Effector memory CD4-positive, alpha-beta T cell (primary cell): ENCODE measurements around the gene SURF2.

Experiments used
- DNase-seq, 3 donors: peaks; one replicate each; pipeline ENCODE4 v3.0.0-alpha.2; 2020
- H3K27ac ChIP-seq: 2 replicates; pipeline ENCODE4 v1.7.0; 2013; ENCODE audit warnings: mild to moderate bottlenecking, low read length, moderate library complexity; ENCODE audit not compliant: insufficient read depth, poor library complexity, severe bottlenecking
- H3K27me3 ChIP-seq: replicated peaks from 2 replicates; pipeline ENCODE4 v1.7.0; 2013; ENCODE audit warnings: mild to moderate bottlenecking, low read length; ENCODE audit not compliant: insufficient read depth, control insufficient read depth, poor library complexity, severe bottlenecking
- H3K36me3 ChIP-seq: 2 replicates; pipeline ENCODE4 v1.7.0; 2013; ENCODE audit warnings: mild to moderate bottlenecking, low read length, moderate library complexity; ENCODE audit not compliant: control insufficient read depth, insufficient read depth
- H3K4me1 ChIP-seq: 2 replicates; pipeline ENCODE4 v1.7.0; 2013; ENCODE audit warnings: low read length, mild to moderate bottlenecking; ENCODE audit not compliant: control insufficient read depth, insufficient read depth, poor library complexity, severe bottlenecking
- H3K4me3 ChIP-seq: 2 replicates; pipeline ENCODE4 v1.7.0; 2013; ENCODE audit warnings: low read length, low read depth, mild to moderate bottlenecking; ENCODE audit not compliant: insufficient read depth, poor library complexity, severe bottlenecking
- H3K9me3 ChIP-seq: 2 replicates; pipeline ENCODE4 v1.7.0; 2013; ENCODE audit warnings: mild to moderate bottlenecking, low read length, moderate library complexity; ENCODE audit not compliant: control insufficient read depth

Gene SURF2

GRCh38 chr9:133367221-133367620 is 10.9 kb downstream of the SURF2 start:
- Histone ChIP-seq H3K4me1 (peaks cover 53% of the 10 kb centered on the region), H3K27ac (no peak overlapping the region), H3K36me3 (peaks cover 61% of the 10 kb centered on the region), H3K27me3 (no peaks in the 10 kb centered on the region), H3K9me3 (no peaks in the 10 kb centered on the region), H3K4me3 (no peak overlapping the region)
- no peak for DNase-seq

DNA sequence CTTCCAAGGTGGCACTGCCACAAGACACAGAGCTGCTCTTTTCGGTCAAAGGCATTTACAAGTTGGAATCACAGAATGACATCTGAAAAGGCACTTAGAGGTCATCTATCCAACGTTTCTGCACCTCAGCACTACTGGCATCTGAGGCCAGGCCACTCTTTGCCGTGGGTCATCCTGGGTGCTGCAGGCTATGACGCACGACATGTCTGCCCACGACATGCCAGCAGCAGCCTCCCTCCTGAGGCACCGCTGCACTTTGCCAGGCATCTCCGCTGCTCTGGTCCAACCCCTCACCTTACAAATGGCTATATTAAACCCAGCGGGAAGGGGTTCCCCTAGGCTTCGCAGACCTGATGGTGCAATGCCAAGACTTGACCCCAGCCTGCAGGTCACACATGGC is 11.4 kb downstream of the SURF2 start:
- no peak for DNase-seq
- peaks cover 56% of the 10 kb centered on the region for H3K36me3 ChIP-seq
- no peaks in the 10 kb centered on the region for H3K9me3 ChIP-seq
- H3K4me1 ChIP-seq = peaks cover 59% of the 10 kb centered on the region
- H3K27ac ChIP-seq = no peak overlapping the region
- no peaks in the 10 kb centered on the region for H3K27me3 ChIP-seq
- H3K4me3 ChIP-seq = no peak overlapping the region

DNA sequence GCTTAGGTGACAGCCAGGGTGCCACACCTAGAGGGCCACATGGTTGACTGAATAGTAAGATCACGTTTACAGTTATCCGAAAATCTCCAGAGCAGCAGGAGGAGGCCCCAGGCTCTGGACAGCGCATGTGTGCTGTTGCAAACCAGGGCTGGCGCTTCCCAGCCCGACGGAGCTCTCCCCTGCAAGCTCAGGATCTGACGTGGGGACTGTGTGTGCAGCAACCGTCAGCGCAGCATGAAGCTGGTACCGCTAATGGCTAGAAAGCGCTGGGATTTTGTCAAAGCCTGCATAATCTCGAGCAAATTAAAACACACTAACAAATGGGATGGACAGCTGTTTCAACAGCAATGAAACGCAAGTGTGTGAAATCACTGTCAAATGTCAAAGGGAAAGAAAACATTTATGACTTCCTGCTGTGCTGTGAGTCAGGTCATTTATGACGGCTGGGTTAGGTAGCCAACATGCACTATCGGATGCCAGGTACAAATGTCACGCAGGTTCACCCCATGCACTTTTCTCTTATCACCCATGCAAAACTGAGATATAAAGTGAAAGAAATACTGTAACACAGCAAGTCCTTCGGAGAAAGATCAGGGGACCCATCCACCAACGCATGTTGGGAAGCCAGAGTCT is 12.0 kb downstream of the SURF2 start:
- no peaks in the 10 kb centered on the region for H3K9me3 ChIP-seq
- no peak overlapping the region for H3K27ac ChIP-seq
- DNase-seq = no peak
- H3K4me1 ChIP-seq = peaks cover 64% of the 10 kb centered on the region
- H3K4me3 ChIP-seq = no peak overlapping the region
- H3K36me3 ChIP-seq = peaks cover 50% of the 10 kb centered on the region
- no peaks in the 10 kb centered on the region for H3K27me3 ChIP-seq

DNA sequence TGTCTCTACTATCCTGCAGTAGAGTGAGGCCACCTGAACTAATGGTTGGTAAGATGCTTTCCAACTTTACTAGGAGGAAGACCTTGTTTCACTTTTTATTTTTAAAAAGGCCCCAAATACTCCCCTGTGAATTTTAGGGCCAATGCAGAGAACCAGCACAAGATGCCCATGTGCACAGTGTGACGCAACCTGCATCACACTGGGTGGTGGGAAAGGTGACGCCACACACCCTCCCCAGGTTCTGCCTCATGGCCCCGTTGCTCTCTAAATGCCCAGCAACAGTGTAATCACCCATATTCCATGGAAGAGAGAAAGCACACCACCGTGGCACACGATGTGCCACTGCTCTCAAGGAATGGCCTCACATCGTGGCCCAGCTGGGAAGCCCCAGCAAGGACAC is 13.1 kb downstream of the SURF2 start:
- Histone ChIP-seq H3K36me3 (peaks cover 42% of the 10 kb centered on the region), H3K27me3 (no peaks in the 10 kb centered on the region), H3K9me3 (no peaks in the 10 kb centered on the region), H3K27ac (peak overlapping the region; percentile 97), H3K4me1 (peaks cover 75% of the 10 kb centered on the region), H3K4me3 (peak overlapping the region; percentile 54)
- no peak for DNase-seq

- Histone ChIP-seq H3K36me3 (peaks cover 37% of the 10 kb centered on the region), H3K27me3 (no peaks in the 10 kb centered on the region), H3K4me3 (peak overlapping the region; percentile 54), H3K9me3 (no peaks in the 10 kb centered on the region), H3K4me1 (peaks cover 75% of the 10 kb centered on the region), H3K27ac (peak overlapping the region; percentile 97)
- DNase-seq = no peak
Observed at GRCh38 chr9:133369933-133370332, 13.6 kb downstream of the SURF2 start.

DNA sequence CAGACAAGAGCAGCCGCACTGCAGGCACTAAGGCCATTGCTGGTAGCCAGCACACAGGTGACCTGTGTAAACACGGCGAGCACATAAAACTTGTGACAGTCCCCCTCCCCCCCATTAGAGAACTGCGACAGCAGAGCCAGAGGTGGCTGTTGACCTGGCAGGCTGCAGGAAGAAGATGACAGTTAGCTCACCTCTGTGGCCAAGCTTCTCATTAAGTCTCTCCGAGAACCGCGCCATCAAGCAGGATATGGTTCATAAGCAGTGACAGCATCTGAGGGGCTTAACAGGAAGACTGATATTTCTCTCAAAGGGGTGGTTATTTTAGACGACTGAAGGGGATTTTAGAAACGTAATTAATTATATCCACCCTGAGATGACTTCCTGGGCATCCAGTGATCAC is 14.3 kb downstream of the SURF2 start:
- Histone ChIP-seq H3K4me3 (peak overlapping the region; percentile 54), H3K9me3 (no peaks in the 10 kb centered on the region), H3K36me3 (peaks cover 29% of the 10 kb centered on the region), H3K27me3 (no peaks in the 10 kb centered on the region), H3K4me1 (peaks cover 75% of the 10 kb centered on the region), H3K27ac (peak overlapping the region; percentile 97)
- peak in 2 of 3 donors; percentile 42 to 51 for DNase-seq

DNA sequence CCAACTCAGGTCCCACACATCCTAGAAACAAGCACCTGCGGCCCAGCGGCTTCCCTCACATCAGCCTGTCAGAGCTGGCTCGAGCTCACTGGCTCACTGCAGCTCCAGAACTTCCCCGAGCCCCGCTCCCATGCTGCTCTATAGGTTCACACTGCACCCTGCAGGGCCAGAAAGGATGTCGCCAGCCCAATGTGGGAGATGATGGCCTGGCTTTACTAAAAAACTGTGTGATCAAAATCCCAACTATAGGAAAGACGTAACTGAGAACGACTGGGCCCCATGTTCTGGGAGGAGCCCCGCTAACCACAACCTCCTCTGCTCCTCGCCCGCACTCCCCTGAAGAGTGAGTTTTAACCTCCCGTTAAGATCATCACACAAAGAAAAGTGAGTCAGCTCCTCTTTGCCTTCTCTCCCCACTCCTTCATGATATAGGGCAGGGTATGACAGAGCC is 14.9 kb downstream of the SURF2 start:
- Histone ChIP-seq H3K27me3 (no peaks in the 10 kb centered on the region), H3K36me3 (peaks cover 23% of the 10 kb centered on the region), H3K4me1 (peaks cover 77% of the 10 kb centered on the region), H3K27ac (peak overlapping the region; percentile 97), H3K9me3 (no peaks in the 10 kb centered on the region), H3K4me3 (peak overlapping the region; percentile 54)
- DNase-seq = peak; percentile 57 to 72 (median 60)

GRCh38 chr9:133372144-133372543 is 15.8 kb downstream of the SURF2 start:
- peak overlapping the region; percentile 54 for H3K4me3 ChIP-seq
- H3K4me1 ChIP-seq = peaks cover 77% of the 10 kb centered on the region
- H3K36me3 ChIP-seq = peaks cover 15% of the 10 kb centered on the region
- no peaks in the 10 kb centered on the region for H3K27me3 ChIP-seq
- peak overlapping the region; percentile 97 for H3K27ac ChIP-seq
- no peak for DNase-seq
- H3K9me3 ChIP-seq = no peaks in the 10 kb centered on the region

- H3K27me3 ChIP-seq = no peaks in the 10 kb centered on the region
- H3K27ac ChIP-seq = peak overlapping the region; percentile 92
- peaks cover 53% of the 10 kb centered on the region for H3K4me1 ChIP-seq
- no peaks in the 10 kb centered on the region for H3K9me3 ChIP-seq
- H3K4me3 ChIP-seq = peak overlapping the region; percentile 71
- peak in 1 of 3 donors; percentile 5 for DNase-seq
- peaks cover 5% of the 10 kb centered on the region for H3K36me3 ChIP-seq
Observed at GRCh38 chr9:133374612-133375115, 18.3 kb downstream of the SURF2 start.

DNA sequence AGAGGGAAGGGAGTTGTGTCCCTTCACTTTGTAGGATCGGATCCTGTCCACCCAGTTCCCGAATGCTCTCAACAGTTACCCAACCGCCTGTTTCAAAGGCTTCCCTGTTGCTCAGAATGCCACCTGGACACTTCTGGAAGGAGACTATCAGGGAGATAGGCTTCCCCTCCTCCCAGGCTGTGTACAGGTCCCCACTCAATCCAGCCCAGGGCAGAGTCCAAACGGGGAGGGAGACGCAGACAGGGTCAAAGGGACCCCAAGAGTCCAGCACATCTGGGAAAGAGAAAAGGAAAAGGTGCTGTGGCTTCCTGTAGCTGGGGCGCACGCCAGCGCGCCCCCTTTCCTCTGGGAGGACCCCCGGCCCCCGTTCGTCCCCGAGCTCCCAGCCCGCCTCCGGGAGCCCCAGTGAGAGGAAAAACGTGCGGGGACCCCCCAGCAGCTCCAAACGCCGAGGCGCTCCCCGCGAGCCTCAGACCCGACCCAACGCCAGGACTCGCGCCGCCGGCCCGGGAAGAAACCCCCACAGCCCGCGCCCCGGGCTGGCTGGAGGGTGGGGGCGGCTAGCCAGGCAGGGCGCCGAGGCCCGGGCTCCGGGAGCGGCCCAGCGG is 18.9 kb downstream of the SURF2 start:
- H3K4me3 ChIP-seq = peak overlapping the region; percentile 71
- no peaks in the 10 kb centered on the region for H3K27me3 ChIP-seq
- H3K27ac ChIP-seq = peak overlapping the region; percentile 92
- no peaks in the 10 kb centered on the region for H3K36me3 ChIP-seq
- H3K4me1 ChIP-seq = peaks cover 48% of the 10 kb centered on the region
- no peak for DNase-seq
- no peaks in the 10 kb centered on the region for H3K9me3 ChIP-seq
